K562 (cell line): ENCODE results near the gene SMIM12. TPM values are rescaled to one million over a fixed set of nuclear protein-coding genes. Genes with fewer than 3 reads are reported as not detected.

Experiments used
- ARID1B ChIP-seq: fragments of 450-650 bp; IDR thresholded peaks from 2 replicates; pipeline ENCODE4 v1.6.1; 2016; ENCODE audit warnings: antibody characterized with exemption, mild to moderate bottlenecking, inconsistent platforms
- CC2D1A ChIP-seq: fragments of 450-650 bp; IDR thresholded peaks from 2 replicates; pipeline ENCODE4 v1.6.1; 2017; ENCODE audit warnings: mild to moderate bottlenecking
- DEAF1 ChIP-seq: fragments of 450-650 bp; formaldehyde crosslinking; IDR thresholded peaks from 2 replicates; pipeline ENCODE4 v1.4.0; 2020; ENCODE audit warnings: mild to moderate bottlenecking, moderate library complexity
- DMBX1 ChIP-seq: fragments of 250-450 bp; sonication (Bioruptor Pico); IDR thresholded peaks from 2 replicates; pipeline ENCODE4 v1.8.0; 2022; ENCODE audit warnings: inconsistent platforms, mild to moderate bottlenecking, moderate library complexity, borderline replicate concordance
- ESRRA ChIP-seq: fragments of 450-650 bp; IDR thresholded peaks from 2 replicates; pipeline ENCODE4 v1.6.1; 2014; ENCODE audit warnings: low read depth, mild to moderate bottlenecking, moderate library complexity, borderline replicate concordance
- KLF6 ChIP-seq: fragments of 250-450 bp; sonication (Bioruptor Pico); IDR thresholded peaks from 2 replicates; pipeline ENCODE4 v1.4.0; 2020; ENCODE audit warnings: mild to moderate bottlenecking, moderate library complexity, borderline replicate concordance
- MAFG ChIP-seq: fragments of 450-650 bp; conservative IDR thresholded peaks from 2 replicates; pipeline ENCODE4 v1.6.1; 2016; ENCODE audit warnings: missing genetic modification characterization, missing compliant biosample characterization
- MYNN ChIP-seq, 2 experiments: sonication (generic); formaldehyde crosslinking in 1 of 2; IDR thresholded peaks; 2 replicates each; pipeline versions ENCODE4 v1.5.0 to v1.6.1; 2016 to 2020; ENCODE audit warnings: antibody characterized with exemption in 1 of 2, missing genetic modification reagents in 1 of 2
- PHF21A ChIP-seq: fragments of 450-650 bp; IDR thresholded peaks from 2 replicates; pipeline ENCODE4 v1.6.1; 2017; ENCODE audit warnings: low read depth, borderline replicate concordance
- POLR2H ChIP-seq: IDR thresholded peaks from 2 replicates; pipeline ENCODE4 v1.6.1; 2016; ENCODE audit warnings: missing genetic modification characterization, low read depth, mild to moderate bottlenecking, control low read depth, missing compliant biosample characterization, moderate library complexity
- SFPQ ChIP-seq: fragments of 200-400 bp; formaldehyde crosslinking; IDR thresholded peaks from 2 replicates; pipeline ENCODE4 v1.6.1; 2017; ENCODE audit warnings: mild to moderate bottlenecking, low read depth, low read length, moderate library complexity
- STAT6 ChIP-seq: sonication (generic); formaldehyde crosslinking; IDR thresholded peaks from 2 replicates; pipeline ENCODE4 v1.8.1; 2023; ENCODE audit warnings: mild to moderate bottlenecking, missing genetic modification reagents
- TCF3 ChIP-seq: sonication (generic); formaldehyde crosslinking; IDR thresholded peaks from 2 replicates; pipeline ENCODE4 v1.4.0; 2020; ENCODE audit warnings: mild to moderate bottlenecking, missing genetic modification reagents
- USF2 ChIP-seq: sonication (generic); formaldehyde crosslinking; IDR thresholded peaks from 2 replicates; pipeline ENCODE4 v1.5.0; 2020; ENCODE audit warnings: missing genetic modification reagents
- ZBTB33 ChIP-seq: sonication (generic); formaldehyde crosslinking; IDR thresholded peaks from 2 replicates; pipeline ENCODE4 v1.8.1; 2023; ENCODE audit warnings: mild to moderate bottlenecking, missing genetic modification reagents
- ZNF395 ChIP-seq: fragments of 200-800 bp; sonication (Bioruptor generic); IDR thresholded peaks from 2 replicates; pipeline ENCODE4 v1.6.1; 2017; ENCODE audit warnings: missing genetic modification characterization, missing compliant biosample characterization
- polyA plus RNA-seq, 8 experiments: library from polyadenylated mRNA; depleted of rRNA in 4 of 8; stranded (reverse) in 5 of 8; unstranded in 3 of 8; fragments of >200 nt; fragmentation: Nextera tagmentation in 2 of 8; fragmentation: Illumina TruSeq in 1 of 8; extraction: Ambion mirVana in 2 of 8; extraction: Trizol in 1 of 8; gene quantifications; 2 replicates each; pipeline versions ENCODE4 v1.2.1 to v1.2.3, GENCODE V29; 2011 to 2014; ENCODE audit warnings: inconsistent platforms in 1 of 8, missing spikeins in 1 of 8
- total RNA-seq, 7 experiments: library from RNA; depleted of rRNA in 6 of 7; stranded (reverse); fragments of >200 nt in 6 of 7; fragmentation: Illumina TruSeq in 2 of 7; extraction: Trizol in 2 of 7; gene quantifications; 2 replicates each; pipeline versions ENCODE4 v1.2.1 to v1.2.3, GENCODE V29; 2011 to 2021; ENCODE audit warnings: low replicate concordance in 1 of 7

The SMIM12 gene
- total and polyA plus RNA-seq, 9 of the 15 experiments (the other 6 are each of a cell fraction or from before 2014, with no cell fraction given): 51.7 to 112 (median 63.9) TPM

GRCh38 chr1:34852677-34853217 is 6.8 kb downstream of the SMIM12 start (continued):
- TF ChIP-seq PHF21A (no peak), KLF6 (CRISPR knock-in tag) (no peak), DMBX1 (CRISPR knock-in tag) (no peak), TCF3 (peak; percentile 28; the same call in 1 of the 2 replicates), DEAF1 (CRISPR knock-in tag) (peak; percentile 96), ESRRA (peak; percentile 65; the same call in 1 of the 2 replicates), MYNN (IDR thresholded peaks at IDR 0.05) (peak; percentile 75), MYNN (CRISPR knock-in tag; IDR thresholded peaks at IDR 0.05) (no peak), CC2D1A (peak; percentile 59; the same call in 1 of the 2 replicates), ZBTB33 (CRISPR knock-in tag) (peak; percentile 63), ARID1B (no peak), MAFG (tag) (no peak), POLR2H (tag) (no peak), STAT6 (CRISPR knock-in tag) (no peak), ZNF395 (no peak), SFPQ (no peak), USF2 (CRISPR knock-in tag) (peak; percentile 89)
